G401.6 (cell line): Measurements from ENCODE around the gene NAB2.

ENCODE experiments used
- FAIRE-seq: peaks from 2 replicates; lab custom pipeline; 2012; peaks lifted over from hg19 to GRCh38; lab: Jason Lieb, UNC

The NAB2 gene

GRCh38 chr12:57094208-57095160 is 5.6 kb downstream of the NAB2 start:
- no peak for FAIRE-seq

GRCh38 chr12:57095440-57095839 is 6.5 kb downstream of the NAB2 start:
- no peak for FAIRE-seq

GRCh38 chr12:57096099-57096572 is 7.2 kb downstream of the NAB2 start:
- FAIRE-seq, result no peak

GRCh38 chr12:57096748-57097553 is 8.0 kb downstream of the NAB2 start:
- no peak for FAIRE-seq

- FAIRE-seq, result no peak
These were observed 8.6 kb downstream of the NAB2 start for GRCh38 chr12:57097554-57097835.

- no peak for FAIRE-seq
These were observed 9.6 kb downstream of the NAB2 start for GRCh38 chr12:57098546-57098945.

GRCh38 chr12:57099047-57099714 is 10.3 kb downstream of the NAB2 start:
- no peak for FAIRE-seq

GRCh38 chr12:57099766-57100165 is 10.9 kb downstream of the NAB2 start:
- no peak for FAIRE-seq

GRCh38 chr12:57101892-57102695 is 13.2 kb downstream of the NAB2 start:
- FAIRE-seq, result no peak

GRCh38 chr12:57103856-57104255 is 14.9 kb downstream of the NAB2 start:
- no peak for FAIRE-seq

- no peak for FAIRE-seq
These were observed 15.5 kb downstream of the NAB2 start for GRCh38 chr12:57104292-57104910.

- FAIRE-seq, result no peak
These were observed 16.3 kb downstream of the NAB2 start for GRCh38 chr12:57105011-57105753.

- no peak for FAIRE-seq
These were observed 17.3 kb downstream of the NAB2 start for GRCh38 chr12:57106021-57106708.

- FAIRE-seq, result no peak
These were observed 18.7 kb downstream of the NAB2 start for GRCh38 chr12:57107456-57108155.

GRCh38 chr12:57109207-57110103 is 20.5 kb downstream of the NAB2 start:
- no peak for FAIRE-seq

GRCh38 chr12:57110104-57111030 is 21.5 kb downstream of the NAB2 start:
- no peak for FAIRE-seq

GRCh38 chr12:57111031-57111734 is 22.3 kb downstream of the NAB2 start, which contains the start of gene STAT6:
Gene STAT6 (minus strand): TSS chr12:57111362. CDS start chr12:57108278, 3,084 bp downstream.
- no peak for FAIRE-seq
